ENCODE measurements around the gene L1CAM. TPM values are rescaled to one million over a fixed set of nuclear protein-coding genes. Genes with fewer than 3 reads are reported as not detected.

L1CAM gene
- polyA plus RNA-seq, 2 of the 4 experiments (the other 2 are of a cell fraction) = 1.9 to 14.2 TPM

GRCh38 chrX:153827903-153828302, 58.1 kb downstream of the L1CAM start:
- FAIRE-seq = no peak
- Histone ChIP-seq H3K4me3 (no peak overlapping the region), H3K27ac (no peak overlapping the region), H3K9me3 (no peaks in the 10 kb centered on the region), H3K4me2 (no peak overlapping the region), H3K4me1 (0 out of 3 replicates have a peak, but pooled peaks cover 8% of the 10 kb centered on the region)
- ChIA-PET POLR2A (no interaction called here), CTCF (interaction anchor here (1.2 kb wide), 1 partner anchor 65 kb away, joined by 4 read pairs; no protein-coding TSS in a partner anchor)
- TF ChIP-seq CHD4 (IDR thresholded peaks at IDR 0.05; ENCODE audit: borderline replicate concordance) (no peak), HOXA7 (CRISPR knock-in tag; IDR thresholded peaks at IDR 0.05) (no peak), HOXB5 (CRISPR knock-in tag; IDR thresholded peaks at IDR 0.05) (no peak), ZC3H11A (IDR thresholded peaks at IDR 0.05) (no peak), TFCP2L1 (CRISPR knock-in tag; IDR thresholded peaks at IDR 0.05) (no peak), ATOH8 (CRISPR knock-in tag; IDR thresholded peaks at IDR 0.05; ENCODE audit: low read depth) (no peak)
- DNase-seq (ENCODE audit: low read depth in 1 of 2, low spot score in 1 of 2) = no peak
- no peak for ATAC-seq
- WGBS (ENCODE audit: missing lambda C conversion rate) = 91% methylated on average over 8 of the region's 9 CpGs

- H3K4me3 ChIP-seq = no peak overlapping the region
- ChIA-PET CTCF (interaction anchor here (1.0 kb wide), 1 partner anchor 96 kb away, joined by 3 read pairs; no protein-coding TSS in a partner anchor), POLR2A (no interaction called here)
- TF ChIP-seq EP300 (IDR thresholded peaks at IDR 0.05) (no peak), HDAC2 (IDR thresholded peaks at IDR 0.05) (no peak), RFX5 (IDR thresholded peaks at IDR 0.05) (no peak), USF2 (IDR thresholded peaks at IDR 0.05) (no peak), FOXS1 (CRISPR knock-in tag; IDR thresholded peaks at IDR 0.05) (no peak), FOSB (CRISPR knock-in tag; IDR thresholded peaks at IDR 0.05) (no peak), SREBF2 (IDR thresholded peaks at IDR 0.05) (no peak), CBX8 (IDR thresholded peaks at IDR 0.05) (no peak), CTCF (IDR thresholded peaks at IDR 0.05) (no peak), NFE2L2 (conservative IDR thresholded peaks at IDR 0.05; ENCODE audit: low read length) (no peak), REST (IDR thresholded peaks at IDR 0.05) (no peak), HMGXB4 (CRISPR knock-in tag; IDR thresholded peaks at IDR 0.05; ENCODE audit: borderline replicate concordance) (no peak)
- WGBS (ENCODE audit: missing lambda C conversion rate) = 57% methylated on average over 3 of the region's 3 CpGs
- H3K4me2 ChIP-seq = no peak overlapping the region
- 0 out of 3 replicates have a peak, but pooled peaks cover 8% of the 10 kb centered on the region for H3K4me1 ChIP-seq
- DNase-seq (ENCODE audit: low read depth in 1 of 2, low spot score in 1 of 2) = no peak
- ATAC-seq = no peak
- H3K9me3 ChIP-seq = no peaks in the 10 kb centered on the region
- H3K27ac ChIP-seq = no peak overlapping the region
- peak; percentile 54 for FAIRE-seq
Measured at GRCh38 chrX:153827016-153827415, 59.0 kb downstream of the L1CAM start.
